ENCODE results near the gene HOXB6.

HOXB6 gene

DNA sequence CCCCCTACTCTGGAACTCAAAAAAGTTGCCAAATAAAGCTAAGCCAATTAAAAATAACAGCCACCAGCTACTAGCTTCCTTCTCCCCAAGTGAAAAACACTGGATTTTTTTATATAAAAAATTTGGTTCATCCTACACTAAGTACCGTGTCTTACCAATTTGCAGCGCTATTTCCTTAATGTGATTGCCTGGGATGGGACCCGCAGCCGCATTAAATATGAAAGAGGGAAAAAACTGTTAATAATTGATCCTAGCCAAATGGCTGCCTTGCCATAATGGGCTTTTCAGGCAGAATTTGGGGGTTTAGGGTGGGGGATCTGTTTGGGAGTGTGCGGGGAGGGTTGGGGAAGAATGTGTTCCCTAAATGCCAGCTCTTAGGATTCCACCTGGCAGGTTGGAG is 19.3 kb upstream of the HOXB6 start:
- H3K9ac ChIP-seq (ENCODE audit: low read depth, low read length, poor library complexity): no peak overlapping the region
- no peak overlapping the region for H3K4me2 ChIP-seq (ENCODE audit: insufficient read depth, low read length, poor library complexity, severe bottlenecking)
- H2BK5ac ChIP-seq (ENCODE audit: low read length): no peak overlapping the region
- H2AFZ ChIP-seq (ENCODE audit: low read length): no peak overlapping the region
- no peak overlapping the region for H2AK5ac ChIP-seq (ENCODE audit: low read depth, low read length)
- H3K36me3 ChIP-seq (replicated peaks in 1 of 2; ENCODE audit: control insufficient read depth in 2 of 2, insufficient read depth in 2 of 2, low read length in 2 of 2): no peaks in the 10 kb centered on the region
- H4K8ac ChIP-seq (ENCODE audit: low read depth, low read length): no peak overlapping the region
- H4K91ac ChIP-seq (ENCODE audit: low read depth, low read length, poor library complexity): no peak overlapping the region
- no peak for DNase-seq (ENCODE audit: low spot score)
- no peak overlapping the region for H3K4me3 ChIP-seq (ENCODE audit: low read length in 2 of 2)
- WGBS, 2 donors (ENCODE audit: extremely low coverage in 2 of 2, insufficient read length in 2 of 2, insufficient replicate concordance in 1 of 2): no CpG with 5 or more reads among the region's 5 CpGs
- peaks cover 0 to 4% of the 10 kb centered on the region in 2 donors for H3K4me1 ChIP-seq (ENCODE audit: control insufficient read depth in 2 of 2, insufficient read depth in 1 of 2, low read depth in 1 of 2, low read length in 2 of 2)
- H3K23ac ChIP-seq (ENCODE audit: low read depth, low read length, poor library complexity): no peak overlapping the region
- no peak overlapping the region for H2BK12ac ChIP-seq (ENCODE audit: low read length)
- no peak overlapping the region for H3K4ac ChIP-seq (ENCODE audit: low read length)
- no peak overlapping the region for H2BK15ac ChIP-seq (ENCODE audit: low read length)
- H3K27me3 ChIP-seq (ENCODE audit: control insufficient read depth in 3 of 3, insufficient read depth in 3 of 3, low read depth in 1 of 3, low read length in 3 of 3): peaks cover 68 to 100% (median 100%) of the 10 kb centered on the region in 3 experiments
- no peak overlapping the region for H3K18ac ChIP-seq (ENCODE audit: low read length)
- H3K9me3 ChIP-seq (replicated peaks in 1 of 2; ENCODE audit: control insufficient read depth in 2 of 2, insufficient read depth in 1 of 2, low read depth in 1 of 2, low read length in 2 of 2): peaks cover 0 to 10% of the 10 kb centered on the region in 2 donors
- H3K14ac ChIP-seq (ENCODE audit: low read length): no peak overlapping the region
- no peak overlapping the region for H2BK120ac ChIP-seq (ENCODE audit: low read depth, low read length)
- no peaks in the 10 kb centered on the region for H3K79me1 ChIP-seq (ENCODE audit: low read depth, low read length)
- no peak overlapping the region for H3K27ac ChIP-seq (replicated peaks; ENCODE audit: low read length)

DNA sequence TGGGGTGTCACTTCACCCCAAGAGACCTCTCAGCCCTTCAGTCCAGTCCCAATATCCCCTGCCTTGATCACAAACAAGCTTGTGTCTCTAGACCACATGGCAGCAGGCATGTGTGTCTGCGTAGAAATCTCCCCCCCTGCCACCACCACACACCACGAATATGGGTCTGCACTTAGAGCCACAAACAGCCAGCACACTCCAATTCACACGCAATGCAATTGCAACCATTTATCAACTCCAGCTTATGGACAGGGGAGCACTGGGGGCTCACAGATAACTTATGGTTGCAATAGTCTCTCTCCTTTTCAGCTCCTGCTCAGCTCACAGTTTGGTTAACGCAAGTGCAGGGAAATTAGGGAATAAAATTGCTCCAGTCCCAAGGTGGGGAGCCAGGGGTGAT is 18.8 kb upstream of the HOXB6 start:
- Histone ChIP-seq H2BK120ac (ENCODE audit: low read depth, low read length) (no peak overlapping the region), H3K4me2 (ENCODE audit: insufficient read depth, low read length, poor library complexity, severe bottlenecking) (no peak overlapping the region), H3K4me1 (ENCODE audit: control insufficient read depth in 2 of 2, insufficient read depth in 1 of 2, low read depth in 1 of 2, low read length in 2 of 2) (peaks cover 0 to 4% of the 10 kb centered on the region in 2 donors), H3K27ac (replicated peaks; ENCODE audit: low read length) (no peak overlapping the region), H3K27me3 (ENCODE audit: control insufficient read depth in 3 of 3, insufficient read depth in 3 of 3, low read depth in 1 of 3, low read length in 3 of 3) (peaks cover 68 to 100% (median 99%) of the 10 kb centered on the region in 3 experiments), H3K18ac (ENCODE audit: low read length) (no peak overlapping the region), H3K79me1 (ENCODE audit: low read depth, low read length) (no peaks in the 10 kb centered on the region), H3K14ac (ENCODE audit: low read length) (no peak overlapping the region), H3K4me3 (ENCODE audit: low read length in 2 of 2) (peak overlapping the region in 1 of 2 donors; percentile 55), H3K23ac (ENCODE audit: low read depth, low read length, poor library complexity) (no peak overlapping the region), H4K8ac (ENCODE audit: low read depth, low read length) (no peak overlapping the region), H3K9me3 (replicated peaks in 1 of 2; ENCODE audit: control insufficient read depth in 2 of 2, insufficient read depth in 1 of 2, low read depth in 1 of 2, low read length in 2 of 2) (peaks cover 0 to 10% of the 10 kb centered on the region in 2 donors), H4K91ac (ENCODE audit: low read depth, low read length, poor library complexity) (no peak overlapping the region), H2AK5ac (ENCODE audit: low read depth, low read length) (no peak overlapping the region), H2AFZ (ENCODE audit: low read length) (no peak overlapping the region), H2BK12ac (ENCODE audit: low read length) (no peak overlapping the region), H2BK5ac (ENCODE audit: low read length) (no peak overlapping the region), H3K4ac (ENCODE audit: low read length) (no peak overlapping the region), H3K9ac (ENCODE audit: low read depth, low read length, poor library complexity) (no peak overlapping the region), H2BK15ac (ENCODE audit: low read length) (no peak overlapping the region), H3K36me3 (replicated peaks in 1 of 2; ENCODE audit: control insufficient read depth in 2 of 2, insufficient read depth in 2 of 2, low read length in 2 of 2) (no peaks in the 10 kb centered on the region)
- WGBS, 2 donors (ENCODE audit: extremely low coverage in 2 of 2, insufficient read length in 2 of 2, insufficient replicate concordance in 1 of 2): no CpG with 5 or more reads among the region's 4 CpGs
- DNase-seq (ENCODE audit: low spot score): no peak

DNA sequence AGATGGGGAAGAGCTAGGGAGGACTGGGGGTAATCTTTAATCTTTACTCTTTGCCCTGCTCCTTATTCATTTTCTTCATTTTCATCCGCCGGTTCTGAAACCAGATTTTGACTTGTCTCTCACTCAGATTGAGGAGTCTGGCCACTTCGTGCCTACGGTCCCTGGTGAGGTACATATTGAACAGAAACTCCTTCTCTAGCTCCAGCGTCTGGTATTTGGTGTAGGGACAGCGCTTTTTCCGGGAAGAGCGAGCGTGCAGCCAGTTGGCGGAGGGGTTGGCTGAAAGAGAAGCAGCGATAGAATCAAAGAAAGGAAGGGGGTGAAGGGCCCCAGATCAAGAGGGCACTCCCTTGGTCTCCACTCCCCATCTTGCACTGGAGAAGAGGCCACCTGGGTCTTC is 18.1 kb upstream of the HOXB6 start:
- Histone ChIP-seq H3K9me3 (replicated peaks in 1 of 2; ENCODE audit: control insufficient read depth in 2 of 2, insufficient read depth in 1 of 2, low read depth in 1 of 2, low read length in 2 of 2) (peaks cover 0 to 10% of the 10 kb centered on the region in 2 donors), H3K4ac (ENCODE audit: low read length) (no peak overlapping the region), H3K4me1 (ENCODE audit: control insufficient read depth in 2 of 2, insufficient read depth in 1 of 2, low read depth in 1 of 2, low read length in 2 of 2) (peaks cover 0 to 4% of the 10 kb centered on the region in 2 donors), H4K91ac (ENCODE audit: low read depth, low read length, poor library complexity) (no peak overlapping the region), H3K9ac (ENCODE audit: low read depth, low read length, poor library complexity) (no peak overlapping the region), H3K36me3 (replicated peaks in 1 of 2; ENCODE audit: control insufficient read depth in 2 of 2, insufficient read depth in 2 of 2, low read length in 2 of 2) (no peaks in the 10 kb centered on the region), H3K18ac (ENCODE audit: low read length) (no peak overlapping the region), H3K27me3 (ENCODE audit: control insufficient read depth in 3 of 3, insufficient read depth in 3 of 3, low read depth in 1 of 3, low read length in 3 of 3) (peaks cover 72 to 100% (median 99%) of the 10 kb centered on the region in 3 experiments), H3K27ac (replicated peaks; ENCODE audit: low read length) (no peak overlapping the region), H3K14ac (ENCODE audit: low read length) (no peak overlapping the region), H3K4me2 (ENCODE audit: insufficient read depth, low read length, poor library complexity, severe bottlenecking) (no peak overlapping the region), H2BK5ac (ENCODE audit: low read length) (no peak overlapping the region), H2BK120ac (ENCODE audit: low read depth, low read length) (no peak overlapping the region), H3K23ac (ENCODE audit: low read depth, low read length, poor library complexity) (no peak overlapping the region), H3K79me1 (ENCODE audit: low read depth, low read length) (no peaks in the 10 kb centered on the region), H4K8ac (ENCODE audit: low read depth, low read length) (no peak overlapping the region), H3K4me3 (ENCODE audit: low read length in 2 of 2) (no peak overlapping the region), H2BK15ac (ENCODE audit: low read length) (no peak overlapping the region), H2BK12ac (ENCODE audit: low read length) (no peak overlapping the region), H2AFZ (ENCODE audit: low read length) (no peak overlapping the region), H2AK5ac (ENCODE audit: low read depth, low read length) (no peak overlapping the region)
- no peak for DNase-seq (ENCODE audit: low spot score)
- no CpG with 5 or more reads among the region's 11 CpGs for WGBS, 2 donors (ENCODE audit: extremely low coverage in 2 of 2, insufficient read length in 2 of 2, insufficient replicate concordance in 1 of 2)

DNA sequence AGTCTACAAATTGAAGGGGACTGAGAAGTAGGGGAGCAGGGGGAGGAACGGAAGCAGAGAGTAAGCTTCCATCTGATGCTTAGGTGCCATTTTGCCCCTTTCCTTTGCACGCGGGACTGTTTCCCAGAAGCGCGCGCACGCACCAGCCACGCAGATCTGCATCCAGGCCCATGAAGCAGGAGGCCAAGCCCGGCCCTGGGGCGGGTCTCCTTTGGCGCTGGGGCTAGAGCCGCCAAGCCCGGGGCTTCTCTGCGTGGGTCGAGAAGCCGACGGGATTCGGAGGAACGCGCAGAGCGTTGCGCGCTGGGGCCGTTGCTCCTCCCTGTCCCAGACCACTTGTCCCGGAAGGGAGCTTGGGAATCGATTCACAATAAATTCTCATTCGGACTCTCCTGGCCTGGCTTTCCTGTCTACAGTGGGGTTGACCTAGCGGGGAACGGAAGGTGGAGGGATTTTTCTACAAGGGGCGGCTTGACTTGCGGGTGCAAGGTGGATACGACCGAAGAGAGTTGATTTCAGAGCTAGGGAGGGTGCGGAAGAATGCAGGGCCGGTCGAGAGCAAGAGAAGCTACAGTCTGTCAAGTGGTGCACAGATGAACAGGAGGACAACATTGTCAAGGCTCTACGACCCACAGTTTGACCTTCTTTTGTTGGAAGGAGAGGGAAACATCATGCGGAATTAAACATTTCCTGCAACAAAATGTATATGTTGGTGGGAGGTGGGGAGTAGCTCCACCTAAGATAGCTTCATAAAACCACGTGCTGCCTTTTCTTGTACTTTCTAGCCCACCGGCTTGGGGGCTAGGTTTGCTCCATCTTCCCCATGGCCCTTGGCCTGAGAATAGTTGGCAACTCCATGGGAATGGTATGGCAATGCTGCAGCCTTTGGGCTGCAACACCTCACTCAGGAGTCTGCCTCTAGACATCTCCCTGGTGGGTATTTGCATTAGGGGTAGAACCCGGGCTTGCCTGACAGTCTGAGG is 16.9 kb upstream of the HOXB6 start:
- no peak overlapping the region for H3K23ac ChIP-seq (ENCODE audit: low read depth, low read length, poor library complexity)
- H2BK120ac ChIP-seq (ENCODE audit: low read depth, low read length): no peak overlapping the region
- peaks cover 74 to 100% (median 99%) of the 10 kb centered on the region in 3 experiments for H3K27me3 ChIP-seq (ENCODE audit: control insufficient read depth in 3 of 3, insufficient read depth in 3 of 3, low read depth in 1 of 3, low read length in 3 of 3)
- DNase-seq (ENCODE audit: low spot score): no peak
- no peak overlapping the region for H3K4me3 ChIP-seq (ENCODE audit: low read length in 2 of 2)
- H3K4me2 ChIP-seq (ENCODE audit: insufficient read depth, low read length, poor library complexity, severe bottlenecking): no peak overlapping the region
- no peak overlapping the region for H3K27ac ChIP-seq (replicated peaks; ENCODE audit: low read length)
- WGBS, 2 donors (ENCODE audit: extremely low coverage in 2 of 2, insufficient read length in 2 of 2, insufficient replicate concordance in 1 of 2): no CpG with 5 or more reads among the region's 41 CpGs
- H3K9me3 ChIP-seq (replicated peaks in 1 of 2; ENCODE audit: control insufficient read depth in 2 of 2, insufficient read depth in 1 of 2, low read depth in 1 of 2, low read length in 2 of 2): peaks cover 0 to 10% of the 10 kb centered on the region in 2 donors
- H3K4me1 ChIP-seq (ENCODE audit: control insufficient read depth in 2 of 2, insufficient read depth in 1 of 2, low read depth in 1 of 2, low read length in 2 of 2): peaks cover 0 to 4% of the 10 kb centered on the region in 2 donors
- H3K14ac ChIP-seq (ENCODE audit: low read length): no peak overlapping the region
- H2AK5ac ChIP-seq (ENCODE audit: low read depth, low read length): no peak overlapping the region
- H3K36me3 ChIP-seq (replicated peaks in 1 of 2; ENCODE audit: control insufficient read depth in 2 of 2, insufficient read depth in 2 of 2, low read length in 2 of 2): no peaks in the 10 kb centered on the region
- no peak overlapping the region for H3K4ac ChIP-seq (ENCODE audit: low read length)
- H4K91ac ChIP-seq (ENCODE audit: low read depth, low read length, poor library complexity): no peak overlapping the region
- H4K8ac ChIP-seq (ENCODE audit: low read depth, low read length): no peak overlapping the region
- H3K9ac ChIP-seq (ENCODE audit: low read depth, low read length, poor library complexity): no peak overlapping the region
- no peak overlapping the region for H2BK15ac ChIP-seq (ENCODE audit: low read length)
- H2BK12ac ChIP-seq (ENCODE audit: low read length): no peak overlapping the region
- no peak overlapping the region for H3K18ac ChIP-seq (ENCODE audit: low read length)
- H2AFZ ChIP-seq (ENCODE audit: low read length): no peak overlapping the region
- no peak overlapping the region for H2BK5ac ChIP-seq (ENCODE audit: low read length)
- H3K79me1 ChIP-seq (ENCODE audit: low read depth, low read length): no peaks in the 10 kb centered on the region

Data from neuronal stem cell (in vitro differentiated cells).